Dermis microvascular lymphatic vessel endothelial cell (primary cell): ENCODE measurements around the gene AQP7. TPM values are rescaled to one million over a fixed set of nuclear protein-coding genes. Genes with fewer than 3 reads are reported as not detected.
"Not testable (repeated sequence)": the region's sequence is repeated elsewhere in the genome, so short reads cannot be mapped to it uniquely, and the experiment has no call there.

Experiments
- DNase-seq, 2 donors: peaks; one replicate each; pipeline versions ENCODE4 v3.0.0 to v3.0.0-alpha.2; 2010; ENCODE audit warnings: low read depth in 2 of 2
- total RNA-seq: library from RNA; depleted of rRNA; stranded (reverse); fragments of >200 nt; gene quantifications from 2 replicates; pipeline ENCODE4 v1.2.1, GENCODE V29; 2014

AQP7 gene
- total RNA-seq, 1 donor from 2014 or later = not detected

GRCh38 chr9:33434317-33435105 lies 32.1 kb upstream of the AQP7 start:
- DNase-seq = no peak

- no peak for DNase-seq
These were observed 31.5 kb upstream of the AQP7 start for GRCh38 chr9:33433871-33434270.

GRCh38 chr9:33431420-33431819 lies 29.1 kb upstream of the AQP7 start:
- DNase-seq = no peak

- DNase-seq = no peak
These were observed 28.6 kb upstream of the AQP7 start for GRCh38 chr9:33430942-33431341.

- no peak for DNase-seq
These were observed 27.1 kb upstream of the AQP7 start for GRCh38 chr9:33429256-33429985.

GRCh38 chr9:33426843-33427293 lies 24.5 kb upstream of the AQP7 start:
- no peak for DNase-seq

GRCh38 chr9:33425128-33425533 lies 22.8 kb upstream of the AQP7 start:
- DNase-seq = no peak

- not testable (repeated sequence) for DNase-seq
These were observed 22.1 kb upstream of the AQP7 start for GRCh38 chr9:33424492-33424891.

- DNase-seq = not testable (repeated sequence)
These were observed 21.7 kb upstream of the AQP7 start for GRCh38 chr9:33424043-33424442.

GRCh38 chr9:33419708-33420303 lies 17.4 kb upstream of the AQP7 start:
- no peak for DNase-seq

GRCh38 chr9:33418090-33418489 lies 15.7 kb upstream of the AQP7 start:
- DNase-seq = no peak

- DNase-seq = no peak
These were observed 14.6 kb upstream of the AQP7 start for GRCh38 chr9:33416996-33417395.

GRCh38 chr9:33415501-33416038 lies 13.2 kb upstream of the AQP7 start:
- DNase-seq = peak; percentile 14 to 59

- no peak for DNase-seq
These were observed 12.6 kb upstream of the AQP7 start for GRCh38 chr9:33414889-33415500.

GRCh38 chr9:33414268-33414667 lies 11.9 kb upstream of the AQP7 start:
- no peak for DNase-seq

GRCh38 chr9:33408087-33408486 lies 5.7 kb upstream of the AQP7 start:
- no peak for DNase-seq

GRCh38 chr9:33407061-33407460 lies 4.7 kb upstream of the AQP7 start:
- DNase-seq = no peak

- no peak for DNase-seq
These were observed 2.5 kb upstream of the AQP7 start for GRCh38 chr9:33404788-33405362.

- DNase-seq = no peak
These were observed 1.8 kb upstream of the AQP7 start for GRCh38 chr9:33403941-33404787.

GRCh38 chr9:33401809-33402208 lies 559 bp downstream of the AQP7 start:
- DNase-seq = not testable (repeated sequence)
